ENCODE measurements around the gene NLRP14.

NLRP14 gene

GRCh38 chr11:7020183-7020917 lies at the start of gene NLRP14, which contains the start of gene ZNF214:
Gene NLRP14 (plus strand): TSS chr11:7020479. CDS start chr11:7038587, 18,108 bp downstream.
Gene ZNF214 (minus strand): TSS chr11:7020346. CDS start chr11:7002835, 17,511 bp downstream.
- no peak for DNase-seq (ENCODE audit: low spot score)

DNA sequence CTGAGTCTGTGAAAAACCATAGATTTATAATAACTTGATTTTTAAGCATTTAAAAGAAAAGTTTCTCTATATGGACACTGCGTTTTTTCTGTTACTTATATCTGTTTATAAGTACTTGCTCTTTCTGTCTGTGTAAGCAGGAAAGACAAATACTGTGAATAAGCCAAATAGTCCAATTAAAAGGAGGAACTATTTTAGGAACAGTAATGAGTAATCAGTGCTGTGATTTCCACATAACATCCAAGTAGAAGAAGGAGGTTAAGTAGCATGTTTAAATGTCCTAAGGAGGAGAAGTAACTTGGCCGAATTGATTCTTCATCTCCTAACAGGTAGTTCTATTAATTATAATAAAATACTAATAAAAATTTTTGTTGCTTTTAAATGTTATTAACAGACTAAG lies 40.9 kb upstream of the NLRP14 start:
- DNase-seq (ENCODE audit: low spot score): no peak

DNA sequence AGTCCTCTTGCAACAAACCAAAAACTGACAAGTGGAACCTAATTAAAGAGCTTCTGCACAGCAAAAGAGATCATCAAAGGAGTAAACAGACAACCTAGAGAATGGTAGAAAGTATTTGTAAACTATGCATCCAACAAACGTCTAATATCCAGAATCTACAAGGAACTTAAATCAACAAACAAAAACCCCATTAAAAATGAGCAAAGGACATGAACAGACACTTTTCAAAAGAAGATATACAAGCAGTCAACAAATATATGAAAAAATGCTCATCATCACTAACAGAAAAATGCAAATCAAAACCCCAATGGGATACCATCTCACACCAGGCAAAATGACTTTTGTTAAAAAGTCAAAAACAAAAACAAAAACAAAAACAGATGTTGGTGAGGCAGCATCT lies 33.8 kb upstream of the NLRP14 start:
- no peak for DNase-seq (ENCODE audit: low spot score)

- no peak for DNase-seq (ENCODE audit: low spot score)
Measured at GRCh38 chr11:6988506-6988905, 31.8 kb upstream of the NLRP14 start.

DNA sequence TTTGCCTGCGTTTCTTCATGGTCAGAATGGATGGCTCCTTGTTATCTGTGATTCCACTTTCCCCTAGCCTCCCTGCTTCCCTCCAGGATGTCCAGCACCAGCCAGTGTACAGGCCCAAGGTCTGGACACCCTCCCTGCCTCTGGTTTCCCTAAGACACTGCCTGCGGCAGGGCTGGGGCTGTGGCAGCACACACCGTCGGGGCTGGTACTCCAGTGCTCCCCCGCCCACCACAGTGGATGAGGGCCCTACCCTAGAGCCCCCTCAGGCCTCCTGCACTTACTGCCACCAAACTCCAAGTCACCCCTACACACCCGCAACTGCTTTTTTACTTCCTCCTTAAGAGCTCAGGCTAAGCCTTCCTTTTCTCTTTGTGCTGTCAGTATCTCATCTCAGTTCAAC lies 29.1 kb upstream of the NLRP14 start:
- no peak for DNase-seq (ENCODE audit: low spot score)

- no peak for DNase-seq (ENCODE audit: low spot score)
Measured at GRCh38 chr11:6992026-6992425, 28.3 kb upstream of the NLRP14 start.

- no peak for DNase-seq (ENCODE audit: low spot score)
Measured at GRCh38 chr11:6992457-6993417, 27.5 kb upstream of the NLRP14 start.

DNA sequence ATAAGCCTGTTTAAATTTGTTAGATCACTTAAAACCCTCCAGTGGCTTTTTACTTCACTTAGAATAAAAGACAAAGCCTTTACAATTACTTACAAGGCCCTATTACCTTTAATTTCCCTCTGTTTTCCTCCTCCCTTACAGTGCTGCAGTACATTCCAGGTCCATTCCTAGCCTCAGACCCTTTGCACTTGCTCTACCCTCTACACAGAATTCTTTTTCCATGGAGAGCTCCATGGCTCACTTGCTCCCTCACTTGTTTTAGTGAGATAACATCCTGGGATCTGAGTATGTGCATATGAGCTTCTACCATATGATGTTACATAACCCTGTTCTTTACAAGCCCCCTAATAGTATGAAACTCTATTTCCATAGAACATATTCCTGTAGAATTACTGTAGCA lies 24.6 kb upstream of the NLRP14 start:
- DNase-seq (ENCODE audit: low spot score): no peak

- no peak for DNase-seq (ENCODE audit: low spot score)
Measured at GRCh38 chr11:7004482-7004881, 15.8 kb upstream of the NLRP14 start.

DNA sequence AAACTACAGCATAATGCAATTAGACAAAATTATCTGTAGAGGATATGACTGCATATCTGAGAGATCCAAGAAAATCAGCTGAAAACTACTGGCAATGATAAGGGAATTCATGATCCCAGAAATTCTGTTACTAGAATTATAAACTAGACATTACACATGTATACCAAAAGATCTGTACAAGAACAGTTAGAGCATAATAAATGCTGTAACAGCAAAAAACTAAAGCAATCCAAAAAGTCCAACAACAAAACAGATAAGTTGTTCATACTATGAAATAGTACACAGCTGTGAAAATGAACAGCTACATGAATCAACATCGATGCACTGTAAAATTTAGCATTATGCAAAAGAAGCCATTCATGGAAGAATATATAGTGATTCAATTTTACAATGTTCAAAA lies 6.2 kb upstream of the NLRP14 start:
- DNase-seq (ENCODE audit: low spot score): no peak

DNA sequence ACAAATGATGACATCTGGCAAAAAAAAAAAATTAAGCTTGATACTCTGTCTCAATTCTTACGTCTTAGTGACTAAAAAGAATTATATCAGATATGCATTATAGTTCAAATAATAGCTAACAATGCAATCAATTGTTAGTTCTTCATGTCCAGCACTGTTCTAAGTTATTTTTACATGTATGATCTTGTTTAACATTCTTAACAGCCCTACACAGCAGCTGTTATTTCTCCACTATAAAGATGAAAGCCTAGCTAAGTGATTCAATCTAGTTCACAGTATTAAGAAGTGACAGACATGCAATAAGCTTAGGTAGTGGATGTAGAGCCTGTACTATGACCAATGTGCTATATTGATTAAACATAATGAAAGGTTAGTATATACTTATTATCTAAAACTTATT lies 4.3 kb upstream of the NLRP14 start:
- no peak for DNase-seq (ENCODE audit: low spot score)

GRCh38 chr11:7019500-7020182 lies 638 bp upstream of the NLRP14 start:
- no peak for DNase-seq (ENCODE audit: low spot score)

- no peak for DNase-seq (ENCODE audit: low spot score)
Measured at GRCh38 chr11:7021318-7021717, 1.0 kb downstream of the NLRP14 start.

DNA sequence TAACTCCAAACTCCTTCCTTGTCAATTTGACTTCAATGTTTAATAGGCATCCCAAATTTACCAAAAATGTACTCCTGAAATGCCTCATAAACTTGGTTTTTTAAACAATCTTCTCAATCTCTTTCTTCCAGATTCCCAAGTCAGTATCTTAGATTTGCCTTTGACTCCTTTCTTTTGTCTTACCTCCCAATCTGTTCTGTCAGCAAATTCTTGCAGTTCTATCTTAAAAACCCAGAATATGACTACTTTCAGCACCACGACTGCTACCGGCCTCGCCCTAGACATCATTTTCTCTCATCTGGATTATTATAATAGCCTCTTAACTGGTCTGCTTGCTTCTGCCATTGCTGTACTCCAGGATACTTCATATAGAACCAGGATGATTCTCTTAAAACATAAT lies 7.9 kb downstream of the NLRP14 start:
- DNase-seq (ENCODE audit: low spot score): no peak

GRCh38 chr11:7030836-7031235 lies 10.6 kb downstream of the NLRP14 start:
- no peak for DNase-seq (ENCODE audit: low spot score)

GRCh38 chr11:7031471-7031871 lies 11.2 kb downstream of the NLRP14 start:
- DNase-seq (ENCODE audit: low spot score): no peak

- DNase-seq (ENCODE audit: low spot score): no peak
Measured at GRCh38 chr11:7032692-7033091, 12.4 kb downstream of the NLRP14 start.

DNA sequence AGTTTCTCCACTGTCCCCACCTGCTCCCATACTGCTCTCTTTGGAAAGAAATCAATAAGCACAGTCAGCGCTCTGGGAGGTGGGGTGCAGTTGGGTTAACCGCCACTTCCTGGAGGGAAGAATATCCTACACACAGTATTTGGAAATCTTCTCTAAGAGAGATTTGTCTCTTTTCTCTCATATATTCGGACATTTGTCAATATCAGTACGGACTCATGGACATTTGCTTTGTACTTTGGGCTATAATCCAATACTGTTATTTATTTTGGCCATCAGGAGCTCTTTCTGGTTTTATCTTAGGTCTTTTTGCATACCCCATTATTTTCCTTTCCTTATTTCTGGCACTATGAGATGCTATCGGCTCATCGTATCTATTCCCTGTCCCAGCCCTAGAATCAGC lies 13.7 kb downstream of the NLRP14 start:
- no peak for DNase-seq (ENCODE audit: low spot score)

- no peak for DNase-seq (ENCODE audit: low spot score)
Measured at GRCh38 chr11:7046474-7047175, 26.3 kb downstream of the NLRP14 start.

- DNase-seq (ENCODE audit: low spot score): no peak
Measured at GRCh38 chr11:7050191-7050590, 29.9 kb downstream of the NLRP14 start.

DNA sequence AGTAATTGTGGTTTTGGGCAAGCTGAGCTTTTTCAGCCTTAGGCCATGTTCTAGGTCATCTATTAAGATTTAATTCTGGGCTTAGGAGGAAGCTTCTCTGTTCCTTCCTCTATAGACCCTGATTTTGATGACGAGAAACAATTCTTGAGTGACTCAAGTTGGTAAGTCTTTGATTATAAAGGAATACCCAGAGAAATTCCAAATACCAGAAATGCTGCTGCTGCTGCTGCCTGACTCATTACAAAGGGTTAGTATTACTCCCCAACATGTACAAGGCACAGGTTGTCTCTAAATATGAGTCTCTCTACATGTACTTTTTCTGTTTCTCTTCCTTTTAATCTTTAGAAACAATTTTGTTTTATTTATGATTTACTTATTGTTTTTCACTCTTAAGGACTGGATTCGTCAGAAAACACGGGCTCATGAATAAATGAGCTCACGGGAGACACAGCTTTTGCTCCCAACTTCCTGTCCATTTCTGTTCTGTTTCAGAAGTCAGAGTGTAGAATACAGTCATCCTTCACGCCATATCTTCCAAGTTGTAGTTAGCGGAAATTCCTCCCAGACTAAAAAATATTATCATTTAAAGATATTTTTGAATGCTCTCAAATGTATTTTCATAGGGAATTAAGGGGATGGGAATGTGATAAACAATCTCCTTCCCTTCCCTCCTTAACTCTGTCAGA lies 36.7 kb downstream of the NLRP14 start:
- no peak for DNase-seq (ENCODE audit: low spot score)

All from CD4-positive, alpha-beta T cell treated with Interleukin-2 at 100 ng/mL for 4 hours (primary cell).